Measurements from ENCODE around the gene SHISA2.
A peak's percentile ranks its signal among the peaks of the same experiment; 100 is the strongest.
"Not testable (repeated sequence)": the region's sequence is repeated elsewhere in the genome, so short reads cannot be mapped to it uniquely, and the experiment has no call there.

The SHISA2 gene

DNA sequence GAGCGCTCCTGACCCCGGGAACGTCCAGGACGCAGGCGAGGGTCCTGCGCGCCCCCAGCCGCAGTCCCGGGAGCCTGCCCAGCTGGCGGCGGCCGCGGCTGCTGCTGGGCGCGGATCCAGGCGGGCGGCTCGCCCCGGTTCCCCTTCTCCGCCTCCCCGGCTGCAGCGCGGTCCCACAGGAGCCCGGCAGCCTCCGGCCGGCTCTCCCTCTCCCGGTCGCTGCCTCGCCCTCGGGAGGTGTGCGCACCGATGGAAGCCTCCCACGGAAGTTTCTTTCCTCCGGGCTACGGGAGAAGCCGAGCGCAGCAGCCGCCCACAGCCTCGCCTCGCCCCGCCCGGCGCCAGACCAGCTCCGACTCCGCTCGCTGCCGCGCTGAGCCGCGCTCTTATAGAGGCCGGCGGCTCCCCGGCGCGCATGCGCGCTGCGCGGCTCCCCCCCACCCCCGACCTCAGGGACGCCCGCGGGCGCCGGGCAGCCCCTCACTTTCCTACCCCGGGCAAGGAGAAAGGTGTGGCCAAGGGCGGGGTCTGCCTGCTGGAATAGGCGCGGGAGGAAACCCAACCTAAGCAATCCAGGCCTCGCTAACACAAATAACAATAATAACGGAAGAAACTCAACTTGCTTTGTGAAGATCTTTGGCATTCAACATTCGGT lies at the start of gene SHISA2:
SHISA2 (minus strand) TSS at position 360 of the 655 bp plus-strand sequence. CDS start 1,041 bp downstream, outside the sequence.
- FAIRE-seq (no peak), DNase-seq (ENCODE audit: insufficient read length, low spot score) (no peak)
- TF ChIP-seq POLR2A (IDR thresholded peaks at IDR 0.05; ENCODE audit: low read depth, low read length) = no peak

DNA sequence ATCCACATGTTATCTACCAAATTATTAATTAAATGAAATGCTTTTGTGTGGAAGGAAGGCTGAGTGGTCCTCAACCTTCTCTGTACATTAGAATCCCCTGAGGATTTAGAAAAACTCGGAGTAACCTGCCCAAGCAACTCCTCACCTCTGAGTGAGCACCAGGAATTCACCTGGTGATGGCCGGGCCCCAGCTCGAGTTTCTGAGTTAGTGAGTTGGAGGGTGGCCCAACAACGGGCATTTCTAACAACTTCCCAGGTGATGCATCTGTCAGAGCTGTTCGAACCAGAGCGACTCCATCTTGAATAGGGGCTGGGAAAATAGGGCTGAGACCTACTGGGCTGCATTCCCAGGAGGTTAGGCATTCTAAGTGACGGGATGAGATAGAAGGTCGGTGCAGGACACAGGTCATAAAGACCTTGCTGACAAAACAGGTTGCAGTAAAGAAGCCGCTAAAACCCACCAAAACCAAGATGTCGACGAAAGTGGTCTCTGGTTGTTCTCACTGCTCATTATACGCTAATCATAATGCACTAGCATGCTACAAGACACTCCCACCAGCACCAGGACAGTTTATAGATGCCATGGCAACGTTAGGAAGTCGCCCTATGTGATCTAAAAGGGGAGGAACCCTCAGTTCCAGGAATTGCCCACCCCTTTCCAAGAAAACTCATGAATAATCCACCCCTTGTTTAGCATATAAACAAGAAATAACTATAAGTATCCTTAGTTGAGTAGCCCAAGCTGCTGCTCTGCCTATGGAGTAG lies 44.2 kb upstream of the SHISA2 start:
- DNase-seq (ENCODE audit: insufficient read length, low spot score) (no peak), FAIRE-seq (no peak)
- TF ChIP-seq POLR2A (IDR thresholded peaks at IDR 0.05; ENCODE audit: low read depth, low read length) = no peak

DNA sequence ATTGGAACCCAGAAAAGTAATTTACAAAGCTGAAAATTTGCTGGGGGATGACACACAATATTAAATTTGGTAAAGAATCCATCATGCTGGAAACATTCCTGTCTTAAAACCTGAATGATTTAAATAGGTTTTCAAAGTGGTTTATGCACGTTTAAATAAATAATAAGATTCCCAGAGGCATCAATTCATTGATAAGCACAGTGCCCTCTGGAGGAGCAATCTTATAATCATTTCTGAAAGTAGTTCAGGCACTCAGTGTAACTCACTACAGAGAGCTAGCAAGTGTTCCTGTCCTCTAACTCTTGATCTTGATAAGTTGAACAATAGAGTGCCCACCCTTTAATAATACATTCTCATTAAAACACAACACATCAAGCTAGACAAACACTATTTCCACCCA lies 43.5 kb upstream of the SHISA2 start:
- no peak for DNase-seq (ENCODE audit: insufficient read length, low spot score)
- FAIRE-seq = no peak
- TF ChIP-seq POLR2A (IDR thresholded peaks at IDR 0.05; ENCODE audit: low read depth, low read length) = no peak

DNA sequence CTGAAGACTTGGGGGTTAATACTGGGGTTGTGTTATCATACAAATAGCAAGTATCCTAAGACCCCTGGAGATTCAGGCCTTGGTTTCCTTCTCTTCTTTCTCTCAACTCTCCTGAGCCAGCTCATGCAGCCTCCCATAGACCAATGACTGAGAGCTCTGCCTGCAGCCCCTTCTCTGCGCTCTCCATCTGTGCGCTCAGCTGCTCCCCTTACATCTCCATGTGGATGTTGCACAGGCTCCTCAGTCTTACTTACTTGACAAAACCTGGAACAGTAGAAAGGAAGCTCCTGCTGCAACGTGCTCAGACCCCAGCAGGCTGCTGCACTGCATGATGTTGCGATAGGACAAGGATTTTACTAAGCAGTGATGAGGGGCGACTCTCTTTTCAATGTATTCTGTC lies 25.0 kb upstream of the SHISA2 start:
- DNase-seq (ENCODE audit: insufficient read length, low spot score); FAIRE-seq: not testable (repeated sequence)

DNA sequence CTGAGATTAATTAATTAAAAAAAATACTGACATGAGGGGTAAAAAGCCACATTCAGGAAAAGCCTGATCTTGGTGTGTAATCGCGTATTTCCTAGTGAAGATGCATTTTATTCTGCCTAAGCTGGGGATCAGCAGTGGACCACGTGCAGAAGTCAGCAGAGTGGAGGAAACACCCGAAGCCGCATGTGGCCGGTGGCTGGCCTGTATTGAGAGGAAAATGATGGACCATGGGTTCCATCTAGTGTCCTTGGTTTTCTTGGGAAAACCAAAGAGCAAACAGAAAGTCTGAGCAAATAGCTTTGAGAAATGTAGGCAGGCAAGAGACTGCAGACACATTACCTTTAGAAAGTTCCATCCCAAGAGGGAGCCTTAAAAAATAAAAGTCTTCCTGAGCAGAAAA lies 23.7 kb upstream of the SHISA2 start:
- DNase-seq (ENCODE audit: insufficient read length, low spot score) = no peak
- FAIRE-seq = no peak
- TF ChIP-seq POLR2A (IDR thresholded peaks at IDR 0.05; ENCODE audit: low read depth, low read length) = no peak

DNA sequence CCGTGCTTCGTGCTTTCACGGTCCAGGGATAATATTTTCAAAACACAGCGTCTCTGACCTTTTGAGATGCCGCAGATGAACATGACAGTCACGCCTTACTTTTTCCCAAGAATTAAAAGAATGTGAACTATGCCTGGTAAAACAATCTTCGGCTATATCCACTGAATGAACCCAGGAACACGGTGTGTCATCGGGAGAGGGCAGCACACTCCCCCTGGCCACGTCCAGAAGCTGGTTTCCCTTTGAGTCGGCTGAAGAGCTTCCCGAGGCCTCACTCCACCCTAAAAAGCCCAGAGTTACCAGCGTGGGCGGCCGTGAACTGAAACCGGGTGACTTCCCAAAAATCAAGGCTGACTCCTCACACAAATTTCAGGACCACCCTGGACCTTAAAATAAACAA lies 22.9 kb upstream of the SHISA2 start:
- no peak for TF ChIP-seq POLR2A (IDR thresholded peaks at IDR 0.05; ENCODE audit: low read depth, low read length)
- DNase-seq (ENCODE audit: insufficient read length, low spot score) (no peak), FAIRE-seq (no peak)

DNA sequence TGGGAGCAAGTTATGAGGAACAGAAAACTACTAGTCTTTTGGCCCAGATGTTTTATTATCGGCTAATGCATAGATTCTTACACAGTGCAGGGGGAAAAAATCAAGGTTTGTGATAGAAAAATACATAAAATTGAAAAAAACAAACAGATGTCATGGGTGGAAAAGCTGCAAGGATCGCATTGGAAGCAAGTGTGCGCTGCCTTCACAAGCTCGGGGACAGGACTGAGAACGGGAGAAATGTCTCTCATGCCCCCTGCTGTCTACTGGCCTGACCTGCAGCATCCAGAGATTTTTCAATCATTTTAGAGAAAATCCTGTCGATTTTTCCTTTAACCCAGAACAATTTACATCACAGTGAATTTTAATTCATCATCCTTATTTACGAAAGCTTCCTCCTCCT lies 20.5 kb upstream of the SHISA2 start:
- peak; percentile 92 for FAIRE-seq

DNA sequence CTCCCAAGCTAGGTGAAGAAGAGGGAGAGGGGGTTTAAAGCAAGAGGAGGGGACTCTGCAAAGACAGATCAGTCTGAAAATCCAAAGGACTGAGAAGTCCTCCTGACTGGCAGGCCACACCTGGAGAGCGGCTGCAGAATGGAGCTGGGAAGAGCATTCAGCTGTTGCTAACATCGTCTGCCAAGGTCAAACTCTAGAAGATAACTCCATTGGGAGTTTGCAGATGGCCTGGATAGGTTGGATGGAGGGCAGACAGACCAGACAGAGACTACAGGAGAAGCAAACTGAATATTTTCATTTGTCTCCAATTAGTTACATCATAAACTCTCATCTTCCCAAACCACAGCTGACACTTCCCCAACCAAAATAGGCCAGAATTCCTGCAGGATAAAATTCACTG lies 19.9 kb upstream of the SHISA2 start:
- FAIRE-seq = no peak
- TF ChIP-seq POLR2A (IDR thresholded peaks at IDR 0.05; ENCODE audit: low read depth, low read length) = no peak
- no peak for DNase-seq (ENCODE audit: insufficient read length, low spot score)

More for the DNA sequence above, 20.5 kb upstream of the SHISA2 start:
- not testable (repeated sequence) for DNase-seq (ENCODE audit: insufficient read length, low spot score)

DNA sequence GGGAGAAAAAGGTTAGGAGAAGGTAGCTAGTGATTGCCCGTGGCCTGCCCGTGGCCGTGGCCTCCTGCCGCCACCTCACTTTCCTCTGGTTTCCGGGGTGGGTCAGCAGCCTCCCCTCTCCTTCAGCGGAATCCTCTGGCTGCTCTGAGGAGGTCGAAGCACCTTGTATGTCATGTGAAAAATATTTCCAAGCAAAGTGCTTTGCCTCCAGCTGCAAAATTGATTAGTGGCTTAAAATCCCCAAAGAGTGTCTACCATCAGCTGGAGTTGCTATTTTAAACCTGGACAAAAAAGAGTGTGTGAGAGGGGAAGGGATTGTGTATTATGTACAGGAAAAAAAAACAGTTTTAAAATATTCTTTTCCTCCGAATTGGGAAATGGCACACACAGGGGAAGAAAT lies 17.8 kb upstream of the SHISA2 start:
- FAIRE-seq; DNase-seq (ENCODE audit: insufficient read length, low spot score): not testable (repeated sequence)

DNA sequence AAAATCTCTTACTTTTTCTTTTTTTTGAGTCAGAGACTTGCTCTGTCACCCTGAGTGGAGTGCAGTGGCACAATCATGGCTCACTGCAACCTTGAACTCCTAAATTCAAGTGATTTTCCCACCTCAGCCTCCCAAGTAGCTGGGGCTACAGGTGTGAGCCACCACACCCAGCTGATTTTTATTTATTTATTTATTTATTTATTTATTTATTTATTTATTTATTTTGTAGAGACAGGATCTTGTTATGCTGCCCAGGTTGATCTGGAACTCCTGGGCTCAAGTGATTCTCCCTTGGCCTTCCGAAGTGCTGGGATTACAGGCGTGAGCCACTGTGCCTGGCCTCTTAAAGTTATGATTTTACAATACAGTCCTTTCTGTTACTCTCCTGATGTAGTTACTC lies 16.6 kb upstream of the SHISA2 start:
- not testable (repeated sequence) for FAIRE-seq; DNase-seq (ENCODE audit: insufficient read length, low spot score)

DNA sequence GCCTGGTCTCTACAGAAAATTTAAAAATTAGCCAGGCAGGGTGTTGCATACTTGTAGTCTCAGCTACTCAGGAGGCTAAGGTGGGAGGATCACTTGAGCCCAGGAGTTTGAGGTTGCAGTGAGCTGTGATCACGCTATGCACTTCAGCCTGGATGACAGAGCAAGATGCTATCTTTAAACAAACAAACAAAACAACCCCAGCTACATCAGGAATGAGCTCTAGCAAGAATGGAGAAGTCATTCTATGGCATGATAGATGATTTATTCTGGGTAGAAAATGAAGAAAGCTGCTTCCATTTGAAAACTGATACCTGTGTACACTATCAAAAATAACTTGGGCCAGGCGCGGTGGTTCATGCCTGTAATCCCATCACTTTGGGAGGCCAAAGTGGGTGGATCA lies 15.8 kb upstream of the SHISA2 start:
- TF ChIP-seq POLR2A (IDR thresholded peaks at IDR 0.05; ENCODE audit: low read depth, low read length) = no peak
- no peak for FAIRE-seq
- DNase-seq (ENCODE audit: insufficient read length, low spot score) = no peak

DNA sequence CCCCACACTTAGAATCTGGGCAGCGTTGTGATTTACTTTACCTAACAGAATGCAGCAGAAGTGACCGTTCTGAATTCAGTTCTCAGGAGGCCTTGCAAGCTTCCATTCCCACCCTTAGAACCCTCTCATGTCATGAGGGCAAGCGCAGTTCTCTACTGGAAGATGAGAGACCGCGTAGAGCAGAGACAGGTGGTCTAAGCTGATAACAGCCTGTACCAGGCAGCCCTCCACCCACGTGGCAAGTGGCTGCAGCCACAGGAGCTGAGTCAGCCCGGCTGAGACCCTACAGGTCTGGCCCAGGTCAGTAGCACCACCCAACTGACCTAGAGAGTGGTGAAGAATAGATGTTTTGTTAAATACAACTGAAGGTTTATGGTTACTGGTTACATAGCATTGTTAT lies 14.7 kb upstream of the SHISA2 start:
- DNase-seq (ENCODE audit: insufficient read length, low spot score); FAIRE-seq: not testable (repeated sequence)

DNA sequence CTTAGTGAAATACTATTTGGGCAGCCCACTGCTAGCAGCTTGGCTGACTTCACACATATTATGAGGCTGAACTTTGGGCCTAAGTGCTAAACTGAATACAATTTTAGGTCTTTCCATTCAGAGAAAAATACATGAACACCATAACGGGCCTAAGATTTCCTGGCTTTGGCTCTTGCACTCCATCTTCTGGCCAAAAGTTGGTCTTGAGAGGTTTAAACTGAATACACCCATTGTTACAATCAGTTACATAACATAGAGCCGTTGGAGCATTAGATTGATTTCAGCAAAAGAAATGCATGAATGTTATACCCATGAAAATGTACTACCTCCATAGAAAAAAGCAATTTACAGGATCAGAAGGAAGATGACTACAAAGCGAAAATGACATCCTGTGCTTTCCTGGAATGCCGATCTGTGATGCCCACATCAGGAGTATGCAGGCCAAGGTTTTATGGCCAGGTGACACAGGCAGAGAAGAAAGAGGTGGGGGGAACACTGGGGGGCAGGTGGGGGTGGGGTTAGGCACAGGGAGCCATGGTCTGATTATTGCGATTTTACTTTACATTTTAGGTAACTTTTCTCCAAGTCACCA lies 11.1 kb upstream of the SHISA2 start:
- DNase-seq (ENCODE audit: insufficient read length, low spot score) (no peak), FAIRE-seq (no peak)
- TF ChIP-seq POLR2A (IDR thresholded peaks at IDR 0.05; ENCODE audit: low read depth, low read length) = no peak

DNA sequence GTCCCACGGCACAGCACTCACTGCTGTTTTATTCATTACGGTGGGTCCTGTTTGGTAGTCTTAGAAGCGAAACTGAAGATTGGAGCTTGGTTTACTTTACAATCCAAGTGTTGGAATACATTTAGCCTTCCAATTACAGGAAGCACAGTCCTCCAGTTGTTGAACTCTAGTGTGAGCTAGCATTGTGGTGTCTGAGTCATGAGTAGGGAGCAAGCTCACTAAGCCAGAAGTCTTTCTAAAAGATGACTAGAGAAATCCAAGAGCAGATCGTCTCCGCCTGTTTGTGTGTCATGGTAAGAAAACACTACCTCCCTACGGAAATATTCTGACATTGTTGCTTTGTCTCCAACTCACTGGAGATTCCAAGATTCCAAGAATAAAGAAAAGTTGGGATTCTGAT lies 10.1 kb upstream of the SHISA2 start:
- FAIRE-seq = no peak
- no peak for TF ChIP-seq POLR2A (IDR thresholded peaks at IDR 0.05; ENCODE audit: low read depth, low read length)
- no peak for DNase-seq (ENCODE audit: insufficient read length, low spot score)

DNA sequence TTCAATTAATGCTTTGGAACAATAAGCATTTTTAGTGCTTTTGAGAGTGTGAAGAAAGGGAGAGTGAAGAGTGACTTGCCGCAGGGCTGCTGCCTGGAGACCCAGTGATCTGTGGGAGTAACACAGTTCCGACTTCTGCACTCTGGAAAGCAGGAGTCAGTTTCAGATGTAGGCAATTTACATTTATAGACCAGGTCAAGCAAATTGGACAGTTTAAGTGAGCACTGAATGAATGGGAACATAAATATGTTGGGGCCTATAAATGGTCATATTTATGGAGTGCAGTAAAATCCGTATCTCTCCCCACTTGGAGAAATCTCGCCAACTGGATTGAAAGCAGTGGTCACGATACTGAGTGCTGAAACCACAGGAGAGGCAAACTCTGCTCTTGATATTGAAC lies 9.4 kb upstream of the SHISA2 start:
- DNase-seq (ENCODE audit: insufficient read length, low spot score) (no peak), FAIRE-seq (no peak)
- no peak for TF ChIP-seq POLR2A (IDR thresholded peaks at IDR 0.05; ENCODE audit: low read depth, low read length)
